Activated T-helper 1 cell treated with Interleukin-2 at 50 U/mL for 16 hours (primary cell): ENCODE data around the gene CLEC10A.
"Not testable (repeated sequence)": the region's sequence is repeated elsewhere in the genome, so short reads cannot be mapped to it uniquely, and the experiment has no call there.

Experiments used
- DNase-seq: peaks from one replicate; pipeline ENCODE4 v3.0.0-alpha.2; 2020; ENCODE audit warnings: low read depth

CLEC10A gene

GRCh38 chr17:7108560-7108925 lies 28.5 kb upstream of the CLEC10A start:
- DNase-seq: no peak

DNA sequence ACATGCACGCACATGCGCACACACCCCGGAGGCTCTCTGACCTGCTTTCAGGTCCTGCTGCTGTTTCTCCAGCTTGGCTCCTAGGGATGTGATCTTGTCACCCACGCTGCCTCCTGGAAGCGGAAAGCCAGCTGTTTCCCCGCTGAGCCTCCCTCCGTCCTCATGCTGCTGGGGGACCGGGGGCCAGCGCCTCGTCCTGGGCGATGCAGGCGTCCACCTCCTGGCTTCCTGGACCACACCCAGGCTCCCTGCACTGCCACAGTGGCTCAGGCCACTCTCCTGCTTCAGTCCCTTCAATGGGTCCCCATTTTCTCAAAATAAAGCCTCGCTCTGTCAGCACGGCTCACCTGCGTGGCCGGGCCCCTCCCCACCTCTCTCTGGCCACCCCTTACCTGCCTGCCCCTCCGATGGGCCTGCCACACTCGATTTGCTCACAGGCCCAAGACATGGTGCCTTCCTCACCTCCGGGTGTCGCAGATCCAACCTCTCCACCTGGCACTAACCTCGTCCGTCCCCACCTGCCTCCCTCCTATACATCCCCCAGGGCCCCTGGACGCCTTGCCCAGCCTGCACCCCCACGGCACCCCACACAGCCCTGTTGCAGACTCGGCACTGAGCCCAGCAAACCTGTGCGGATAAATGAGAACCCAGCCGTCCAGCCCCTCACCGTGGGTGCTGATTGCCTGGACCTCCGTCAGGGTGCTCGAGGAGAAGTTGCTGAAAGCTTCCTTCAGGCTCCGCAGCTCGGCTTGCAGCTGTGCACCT lies 27.9 kb upstream of the CLEC10A start:
- no peak for DNase-seq

- DNase-seq: no peak
These were observed 27.1 kb upstream of the CLEC10A start for GRCh38 chr17:7107012-7107754.

GRCh38 chr17:7102421-7102820 lies 22.4 kb upstream of the CLEC10A start:
- no peak for DNase-seq

GRCh38 chr17:7101531-7101930 lies 21.5 kb upstream of the CLEC10A start:
- DNase-seq: no peak

DNA sequence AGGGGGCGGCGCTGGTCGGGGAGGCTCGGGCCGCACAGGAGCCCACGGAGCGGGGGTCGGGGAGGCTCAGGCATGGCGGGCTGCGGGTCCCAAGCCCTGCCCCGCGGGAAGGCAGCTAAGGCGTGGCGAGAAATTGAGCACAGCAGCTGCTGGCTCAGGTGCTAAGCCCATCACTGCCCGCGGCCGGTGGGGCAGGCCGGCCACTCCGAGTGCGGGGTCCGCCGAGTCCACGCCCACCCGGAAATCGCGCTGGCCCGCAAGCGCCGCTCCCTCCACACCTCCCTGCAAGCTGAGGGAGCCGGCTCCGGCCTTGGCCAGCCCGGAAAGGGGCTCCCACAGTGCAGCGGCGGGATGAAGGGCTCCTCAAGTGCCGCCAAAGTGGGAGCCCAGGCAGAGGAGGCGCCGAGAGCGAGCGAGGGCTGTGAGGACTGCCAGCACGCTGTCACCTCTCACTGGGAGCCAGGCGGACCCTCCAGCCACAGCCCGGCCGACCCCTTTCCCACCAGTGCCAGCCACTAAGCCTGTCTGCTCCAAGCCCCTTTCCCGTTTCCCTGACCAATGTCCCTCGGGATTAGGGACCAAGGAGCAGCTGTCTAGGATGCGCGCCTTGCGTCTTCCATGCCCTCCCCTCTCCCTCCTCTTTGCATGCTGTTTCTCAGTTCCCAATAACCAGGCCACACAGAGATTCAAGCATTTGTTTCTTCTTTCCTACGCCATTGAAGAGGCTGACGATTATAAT lies 20.8 kb upstream of the CLEC10A start:
- not testable (repeated sequence) for DNase-seq

DNA sequence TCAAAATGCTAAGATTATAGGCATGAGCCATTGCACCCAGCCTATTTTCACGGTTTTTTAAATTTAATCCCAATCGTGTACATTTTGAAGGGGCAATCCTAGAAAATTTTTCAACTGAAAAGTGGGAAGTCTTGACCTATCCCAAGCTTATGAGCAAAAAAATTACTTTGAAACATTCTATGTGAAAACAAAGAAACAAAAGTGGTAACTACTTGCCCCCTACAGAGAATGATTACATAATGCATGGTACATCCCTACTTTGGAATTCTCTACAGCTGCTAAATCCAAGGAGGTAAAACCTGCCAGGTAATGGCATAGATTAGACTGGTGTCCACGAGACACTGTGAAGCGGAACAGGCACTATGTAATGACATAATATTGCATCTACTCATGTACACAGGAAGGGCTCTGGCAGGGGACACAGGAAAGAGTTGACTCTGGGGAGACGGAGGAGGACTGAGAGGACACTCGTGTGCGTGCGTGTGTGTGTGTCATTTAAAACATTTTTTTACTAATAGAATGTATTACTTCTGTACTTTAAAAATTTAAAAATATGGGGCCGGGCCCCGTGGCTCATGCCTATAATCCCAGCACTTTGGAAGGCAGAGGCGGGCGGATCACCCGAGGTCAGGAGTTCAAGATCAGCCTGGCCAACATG lies 18.9 kb upstream of the CLEC10A start:
- no peak for DNase-seq

GRCh38 chr17:7097940-7098339 lies 17.9 kb upstream of the CLEC10A start:
- DNase-seq: no peak

GRCh38 chr17:7095625-7096024 lies 15.6 kb upstream of the CLEC10A start:
- DNase-seq: no peak

- no peak for DNase-seq
These were observed 14.6 kb upstream of the CLEC10A start for GRCh38 chr17:7094652-7095019.

DNA sequence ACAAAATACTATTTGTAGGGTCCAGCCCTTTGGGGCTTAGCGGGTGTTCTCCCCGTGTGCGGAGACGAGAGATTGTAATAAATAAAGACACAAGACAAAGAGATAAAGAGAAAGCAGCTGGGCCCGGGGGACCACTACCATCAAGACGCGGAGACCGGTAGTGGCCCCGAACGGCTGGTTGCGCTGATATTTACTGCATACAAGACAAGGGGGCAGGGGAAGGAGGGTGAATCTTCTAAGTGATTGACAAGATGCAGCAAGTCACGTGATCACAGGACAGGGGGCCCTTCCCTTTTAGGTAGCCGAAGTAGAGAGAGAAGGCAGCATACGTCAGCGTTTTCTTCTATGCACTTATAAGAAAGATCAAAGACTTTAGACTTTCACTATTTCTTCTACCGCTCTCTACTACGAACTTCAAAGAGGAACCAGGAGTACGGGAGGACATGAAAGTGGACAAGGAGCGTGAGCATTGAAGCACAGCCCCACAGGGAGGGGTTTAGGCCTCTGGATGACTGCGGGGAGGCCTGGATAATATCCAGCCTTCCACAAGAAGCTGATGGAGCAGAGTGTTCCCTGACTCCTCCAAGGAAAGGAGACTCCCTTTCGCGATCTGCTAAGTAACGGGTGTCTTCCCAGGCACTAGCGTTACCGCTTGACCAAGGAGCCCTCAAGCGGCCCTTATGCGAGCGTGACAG lies 11.4 kb upstream of the CLEC10A start:
- DNase-seq: not testable (repeated sequence)

DNA sequence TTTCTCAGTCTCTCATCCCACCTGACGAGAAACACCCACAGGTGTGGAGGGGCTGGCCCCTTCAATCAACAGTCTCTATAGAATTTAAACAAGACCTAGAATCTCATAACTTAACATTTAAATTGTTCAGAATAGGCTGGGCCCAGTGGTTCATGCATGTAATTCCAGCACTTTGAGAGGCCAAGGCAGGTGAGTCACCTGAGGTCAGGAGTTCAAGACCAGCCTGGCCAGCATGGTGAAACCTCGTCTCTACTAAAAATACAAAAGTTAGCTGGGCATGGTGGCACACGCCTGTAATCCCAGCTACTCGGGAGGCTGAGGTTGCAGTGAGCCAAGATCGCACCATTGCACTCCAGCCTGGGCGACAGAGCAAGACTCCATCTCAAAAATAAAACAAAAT lies 9.5 kb upstream of the CLEC10A start:
- not testable (repeated sequence) for DNase-seq

DNA sequence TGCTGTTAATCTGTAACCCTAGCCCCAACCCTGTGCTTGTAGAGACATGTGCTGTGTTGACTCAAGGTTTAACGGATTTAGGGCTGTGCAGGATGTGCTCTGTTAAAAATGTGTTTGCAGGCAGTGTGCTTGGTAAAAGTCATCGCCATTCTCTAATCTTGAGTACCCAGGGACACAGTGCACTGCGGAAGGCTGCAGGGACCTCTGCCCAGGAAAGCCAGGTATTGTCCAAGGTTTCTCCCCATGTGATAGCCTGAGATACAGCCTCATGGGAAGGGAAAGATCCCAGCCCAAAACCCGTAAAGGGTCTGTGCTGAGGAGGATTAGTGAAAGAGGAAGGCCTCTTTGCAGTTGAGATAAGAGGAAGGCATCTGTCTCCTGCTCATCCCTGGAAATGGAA lies 8.4 kb upstream of the CLEC10A start:
- not testable (repeated sequence) for DNase-seq

GRCh38 chr17:7084088-7084487 lies 4.0 kb upstream of the CLEC10A start:
- no peak for DNase-seq

GRCh38 chr17:7083592-7083991 lies 3.5 kb upstream of the CLEC10A start:
- no peak for DNase-seq

DNA sequence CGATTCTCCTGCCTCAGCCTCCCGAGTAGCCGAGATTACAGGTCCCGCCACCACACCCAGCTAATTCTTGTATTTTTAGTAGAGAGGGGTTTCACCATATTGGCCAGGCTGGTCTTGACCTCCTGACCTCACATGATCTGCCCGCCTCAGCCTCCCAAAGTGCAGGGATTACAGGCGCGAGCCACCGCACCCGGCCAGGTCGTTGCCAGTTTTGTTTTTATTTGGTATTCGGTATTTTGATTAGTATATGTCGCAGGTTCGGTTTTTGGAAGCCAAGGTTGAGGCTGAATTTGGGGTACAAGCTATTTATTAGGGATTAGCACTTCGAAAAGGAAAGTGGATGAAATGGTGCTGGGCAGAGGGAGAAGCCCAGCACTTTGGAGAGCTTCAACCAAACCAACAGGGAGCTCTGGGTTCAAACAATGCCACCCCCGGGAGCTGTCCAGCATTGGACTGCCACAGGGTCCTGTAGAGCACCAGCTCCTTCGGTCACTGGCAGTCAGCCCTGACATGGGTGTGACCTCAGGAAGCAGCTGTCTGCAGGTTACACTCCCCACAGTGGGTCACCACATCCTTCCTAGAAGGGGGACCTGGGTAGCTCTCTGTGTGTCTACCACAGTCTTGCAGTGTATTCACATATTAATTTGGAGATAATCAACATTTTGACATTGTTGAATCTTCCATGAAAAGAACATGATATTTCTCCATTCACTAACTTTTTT lies 1.5 kb upstream of the CLEC10A start:
- DNase-seq: no peak

- no peak for DNase-seq
These were observed 498 bp upstream of the CLEC10A start for GRCh38 chr17:7080456-7081041.

GRCh38 chr17:7078711-7079110 lies 1.3 kb downstream of the CLEC10A start:
- no peak for DNase-seq

DNA sequence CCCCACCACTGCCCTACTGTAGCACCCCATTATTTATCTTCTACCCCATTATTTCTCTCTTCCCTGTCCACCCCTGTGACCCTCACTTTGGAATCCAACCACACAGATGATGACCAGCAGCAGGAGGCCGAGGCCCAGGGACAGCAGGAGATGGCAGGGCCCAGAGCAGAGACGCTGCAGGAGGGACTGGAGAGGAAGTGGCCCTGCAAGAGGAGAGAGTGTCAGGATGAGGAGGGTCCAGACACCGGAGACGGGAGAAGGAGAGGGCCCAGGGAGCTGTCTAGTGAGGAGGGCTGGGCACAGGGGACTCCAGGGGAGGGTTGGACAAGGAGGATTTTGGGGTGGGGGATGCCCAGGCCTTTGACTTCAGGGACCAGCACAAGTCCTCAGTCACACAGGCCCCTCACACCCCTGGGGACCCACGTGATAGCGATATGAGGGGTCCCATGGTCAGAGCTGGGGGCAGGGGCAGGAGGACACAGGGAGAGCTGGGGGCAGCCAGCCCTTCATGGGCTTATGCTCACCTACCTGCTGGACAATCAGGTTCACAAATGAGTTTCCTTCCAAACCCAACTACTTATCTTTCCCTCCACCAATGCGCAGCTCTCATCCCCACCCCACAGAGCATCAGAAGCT lies 2.0 kb downstream of the CLEC10A start:
- no peak for DNase-seq

GRCh38 chr17:7074931-7075330 lies 5.1 kb downstream of the CLEC10A start:
- DNase-seq: no peak
